Stimulated activated CD8-positive, alpha-beta memory T cell treated with anti-CD3 and anti-CD28 coated beads, Interleukin-2, amount 100 ng/mL, for 1 hour (primary cell): Measurements from ENCODE around the gene EFCAB5.
"Not testable (repeated sequence)": the region's sequence is repeated elsewhere in the genome, so short reads cannot be mapped to it uniquely, and the experiment has no call there.

Source experiments
- DNase-seq, 2 donors: peaks; one replicate each; pipeline ENCODE4 v3.0.0-alpha.2; 2020; ENCODE audit warnings: low read depth in 2 of 2

EFCAB5 gene

DNA sequence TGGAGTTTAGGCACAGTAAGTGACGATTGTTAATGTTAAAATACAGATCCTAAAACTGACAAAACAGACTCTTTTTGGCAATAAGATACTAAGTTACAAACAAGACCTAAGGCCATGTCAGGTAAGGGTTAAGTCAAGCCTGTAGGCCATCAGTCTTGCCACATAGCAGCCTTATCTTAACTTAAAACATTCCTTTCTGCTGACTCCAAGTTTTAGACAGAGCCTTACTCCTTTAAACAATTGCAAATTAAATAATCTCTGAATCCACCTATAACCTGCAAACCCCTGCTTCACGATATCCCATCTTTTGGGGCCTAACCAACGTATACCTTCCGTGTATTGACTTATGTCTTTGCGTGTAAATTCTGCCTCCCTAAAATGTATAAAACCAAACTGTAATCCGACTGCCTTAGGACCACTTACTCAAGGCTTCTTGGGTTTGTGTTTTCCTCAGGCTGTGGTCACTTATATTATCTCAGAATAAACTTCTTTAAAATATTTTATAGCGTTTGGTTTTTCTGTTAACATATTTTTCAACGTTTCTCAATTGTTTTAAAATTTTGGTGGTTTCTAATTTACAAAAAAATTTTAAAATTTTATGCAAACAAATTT lies 64.4 kb downstream of the EFCAB5 start:
- DNase-seq = no peak

DNA sequence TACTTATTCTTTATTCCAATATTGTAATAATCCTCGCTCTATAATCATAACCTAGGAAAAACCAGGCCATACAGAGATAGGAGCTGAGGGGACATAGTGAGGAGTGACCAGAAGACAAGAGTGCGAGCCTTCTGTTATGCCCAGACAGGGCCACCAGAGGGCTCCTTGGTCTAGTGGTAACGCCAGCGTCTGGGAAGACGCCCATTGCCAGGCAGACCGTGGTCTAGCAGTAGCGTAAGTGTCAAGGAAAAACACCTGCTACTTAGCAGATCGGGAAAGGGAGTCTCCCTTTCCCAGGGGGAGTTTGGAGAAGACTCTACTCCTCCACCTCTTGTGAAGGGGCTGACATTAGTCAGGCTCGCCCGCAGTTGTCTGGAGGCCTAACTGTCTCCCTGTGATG lies 70.5 kb downstream of the EFCAB5 start:
- not testable (repeated sequence) for DNase-seq

DNA sequence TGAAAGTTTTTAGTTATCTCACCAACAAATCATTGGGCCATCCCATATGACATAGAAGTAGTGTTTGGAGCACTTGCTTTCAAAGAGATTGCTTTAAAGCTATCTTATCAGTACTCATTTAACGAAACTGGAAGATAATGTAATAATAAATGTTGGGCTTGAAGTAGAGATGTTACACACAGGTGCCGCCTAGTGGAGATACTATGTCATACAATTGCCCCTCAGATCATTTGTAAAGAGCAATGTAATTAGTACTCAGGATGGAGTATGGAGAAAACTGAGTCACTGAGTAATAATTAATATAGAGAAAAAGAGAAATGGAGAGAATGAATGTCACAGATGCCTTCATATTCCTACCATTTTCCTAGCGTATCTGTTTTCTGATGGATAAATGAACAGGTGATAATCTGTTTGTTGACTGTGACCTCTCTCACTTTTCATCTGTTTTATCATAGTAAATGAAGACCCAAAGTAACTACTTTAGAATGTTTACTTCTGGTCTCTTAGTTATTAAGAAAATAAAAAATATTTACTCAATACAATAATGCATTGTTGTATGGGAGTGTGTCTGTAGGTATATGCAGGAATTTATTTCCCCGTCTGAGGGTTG lies 80.4 kb downstream of the EFCAB5 start:
- no peak for DNase-seq

DNA sequence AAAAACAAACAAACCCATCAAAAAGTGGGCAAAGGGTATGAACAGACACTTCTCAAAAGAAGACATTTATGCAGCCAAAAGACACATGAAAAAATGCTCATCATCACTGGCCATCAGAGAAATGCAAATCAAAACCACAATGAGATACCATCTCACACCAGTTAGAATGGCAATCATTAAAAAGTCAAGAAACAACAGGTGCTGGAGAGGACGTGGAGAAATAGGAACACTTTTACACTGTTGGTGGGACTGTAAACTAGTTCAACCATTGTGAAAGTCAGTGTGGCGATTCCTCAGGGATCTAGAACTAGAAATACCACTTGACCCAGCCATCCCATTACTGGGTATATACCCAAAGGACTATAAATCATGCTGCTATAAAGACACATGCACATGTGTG lies 83.9 kb downstream of the EFCAB5 start:
- not testable (repeated sequence) for DNase-seq

DNA sequence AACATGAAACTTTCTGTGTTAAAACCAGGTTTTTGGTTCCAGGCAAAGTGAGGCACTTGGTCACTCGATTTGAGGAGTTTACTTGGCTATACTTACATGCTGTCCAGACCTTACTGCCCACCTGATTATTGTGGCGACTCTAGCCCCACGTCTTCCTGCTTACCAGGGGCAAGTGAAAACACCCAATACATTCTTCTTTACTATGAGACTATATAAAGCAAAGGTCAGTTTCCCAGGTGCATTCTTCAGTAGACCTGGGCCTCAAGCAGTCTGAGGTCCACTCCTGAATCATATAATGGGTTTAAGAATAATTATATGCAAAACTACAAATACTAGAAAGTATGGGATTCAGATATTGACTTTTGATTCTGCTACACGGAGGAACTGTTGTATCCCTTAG lies 86.2 kb downstream of the EFCAB5 start:
- no peak for DNase-seq

DNA sequence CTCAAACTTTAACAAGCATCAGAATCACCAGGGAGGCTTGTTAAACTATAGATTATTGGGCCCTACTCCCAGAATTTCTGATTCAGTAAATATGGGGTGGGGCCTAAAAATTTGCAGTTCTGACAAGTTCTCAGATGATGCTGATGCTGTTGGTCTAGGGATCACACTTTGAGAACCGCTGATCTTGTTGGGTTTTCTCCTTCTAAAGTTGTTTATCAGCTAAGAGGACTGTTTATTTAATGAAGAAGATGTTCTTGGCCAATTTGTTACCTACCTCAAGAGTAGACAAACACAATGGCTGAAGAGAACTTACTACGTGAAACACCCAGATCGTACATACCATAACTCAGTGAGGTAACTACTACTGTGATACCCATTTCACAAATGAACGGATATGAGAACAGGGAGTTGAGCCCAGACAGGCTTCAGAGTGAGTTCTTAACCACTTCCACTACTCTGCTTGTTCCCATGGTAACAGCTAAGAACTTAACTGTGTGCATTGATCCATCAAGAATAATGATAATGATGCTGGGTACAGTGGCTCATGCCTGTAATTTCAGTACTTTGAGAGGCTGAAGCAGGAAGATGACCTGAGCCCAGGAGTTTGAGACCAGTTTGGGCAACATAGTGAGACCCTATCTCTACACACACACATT lies 89.9 kb downstream of the EFCAB5 start:
- DNase-seq = no peak

DNA sequence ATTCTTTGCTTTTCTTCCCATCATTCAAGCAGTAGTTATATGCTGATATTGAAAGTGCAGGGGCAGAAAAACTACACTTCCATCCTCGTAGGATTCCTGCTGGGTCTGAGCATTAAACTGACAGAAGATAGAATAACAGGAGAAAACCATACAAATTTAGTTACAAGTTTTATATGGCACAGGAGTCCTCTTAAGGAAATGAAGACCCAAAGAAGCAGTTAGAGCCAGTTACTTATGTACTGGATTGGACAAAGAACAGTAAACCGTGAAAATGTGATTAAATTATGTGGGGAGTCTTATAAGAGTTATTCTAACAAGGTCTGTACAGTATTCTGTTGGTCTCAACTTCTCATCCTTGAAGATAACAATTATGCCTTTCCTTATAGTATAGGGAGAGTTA lies 93.9 kb downstream of the EFCAB5 start:
- DNase-seq = no peak

DNA sequence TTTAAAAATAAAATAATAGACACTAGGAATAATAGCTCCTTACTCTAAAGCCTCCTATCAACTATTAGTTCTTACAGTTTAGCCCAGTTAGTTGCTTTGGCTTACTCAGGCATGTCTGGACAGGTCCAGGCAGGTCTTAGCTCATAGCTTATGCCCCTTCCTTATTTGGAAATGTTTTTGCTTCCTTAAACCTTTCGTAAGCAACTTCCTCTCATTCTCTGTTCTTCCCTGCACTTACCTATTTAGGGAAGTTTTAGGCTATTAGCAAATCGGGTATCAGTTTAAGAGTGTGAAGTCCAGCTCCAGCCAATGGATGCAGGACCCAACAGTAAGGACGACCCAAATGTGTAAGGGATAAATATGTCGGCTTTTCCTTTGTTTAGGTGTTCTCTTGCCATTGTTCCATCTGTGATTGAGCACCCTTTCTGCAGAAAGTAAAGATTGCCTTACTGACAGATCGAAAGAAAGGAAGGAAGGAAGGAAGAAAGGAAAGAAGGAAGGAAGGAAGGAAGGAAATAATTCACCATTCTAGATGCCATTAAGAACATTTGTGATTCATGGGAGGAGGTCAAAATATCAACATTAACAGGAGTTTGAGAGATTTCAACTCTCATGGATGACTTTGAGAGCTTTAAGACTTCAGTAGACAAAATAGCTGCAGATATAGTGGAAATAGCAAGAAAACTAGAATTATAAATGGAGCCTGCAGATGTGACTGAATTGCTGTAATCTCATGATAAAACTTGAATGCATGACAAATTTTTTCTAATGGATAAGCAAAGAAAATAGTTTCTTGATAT lies 99.5 kb downstream of the EFCAB5 start:
- not testable (repeated sequence) for DNase-seq

DNA sequence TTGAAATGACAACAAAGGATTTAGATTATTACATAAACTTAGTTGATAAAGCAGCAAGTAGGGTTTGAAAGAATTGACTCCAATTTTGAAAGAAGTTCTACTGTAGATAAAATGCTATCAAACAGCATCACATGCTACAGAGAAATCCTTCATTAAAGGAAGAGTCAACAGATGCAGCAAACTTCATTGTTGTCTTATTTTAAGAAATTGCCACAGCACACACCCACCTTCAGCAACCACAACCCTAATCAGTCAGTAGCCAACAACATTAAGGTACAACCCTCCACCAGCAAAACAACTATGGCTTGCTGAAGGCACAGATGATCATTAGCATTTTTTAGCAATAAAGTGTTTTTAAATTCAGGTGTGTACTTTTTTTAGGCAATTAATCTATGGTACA lies 100.1 kb downstream of the EFCAB5 start:
- DNase-seq = no peak

DNA sequence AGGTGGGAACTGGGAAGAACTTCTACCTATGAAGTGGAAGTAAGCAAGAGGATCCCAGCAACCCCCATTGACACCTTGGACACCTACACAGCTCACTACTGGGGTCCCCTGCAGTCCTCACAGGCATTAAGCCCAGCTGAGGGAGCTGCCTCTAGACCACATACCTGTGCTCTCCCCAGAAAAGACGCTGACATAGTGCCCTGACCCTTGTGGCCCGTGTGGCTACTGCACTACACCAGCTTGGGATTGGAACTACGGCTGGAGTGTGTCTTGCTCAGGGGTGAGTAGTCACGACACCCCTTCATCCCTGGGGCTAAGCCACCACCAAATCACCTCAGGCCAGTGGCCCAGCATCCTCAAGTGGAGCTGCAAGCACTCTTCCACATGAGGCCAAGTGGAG lies 120.9 kb downstream of the EFCAB5 start:
- no peak for DNase-seq

DNA sequence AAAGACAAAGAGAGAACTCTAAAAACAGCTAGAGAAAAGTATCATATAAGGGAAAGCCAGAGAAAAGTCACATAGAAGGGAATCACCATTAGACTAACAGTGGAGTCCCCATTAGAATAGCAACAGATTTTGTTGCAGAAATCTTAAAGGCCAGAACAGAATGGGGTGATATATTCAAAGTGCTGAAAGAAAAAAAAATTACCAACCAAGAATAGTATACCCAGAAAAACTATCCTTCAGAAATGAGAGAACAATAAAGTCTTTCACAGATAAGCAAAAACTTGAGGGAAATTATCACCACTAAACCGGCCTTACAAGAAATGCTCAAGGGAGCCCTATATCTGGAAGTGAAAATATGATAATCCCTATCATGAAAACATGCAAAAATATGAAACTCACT lies 123.3 kb downstream of the EFCAB5 start:
- no peak for DNase-seq

DNA sequence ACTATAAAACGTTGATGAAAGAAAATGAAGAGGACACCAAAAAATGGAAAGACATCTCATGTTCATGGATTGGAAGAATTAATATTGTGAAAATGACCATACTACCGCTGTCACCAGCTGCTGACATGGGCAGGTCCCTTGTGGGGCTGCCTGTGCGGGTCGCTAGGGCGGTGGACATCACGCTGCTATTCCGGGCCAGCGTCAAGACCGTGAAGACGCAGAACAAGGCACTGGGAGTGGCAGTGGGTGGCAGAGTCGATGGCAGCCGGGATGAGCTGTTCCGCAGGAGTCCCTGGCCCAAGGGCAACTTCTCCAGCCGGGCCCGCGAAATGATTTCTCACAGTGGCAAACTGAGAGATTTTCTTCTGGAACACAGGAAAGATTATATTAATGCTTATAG lies 127.0 kb downstream of the EFCAB5 start:
- no peak for DNase-seq

DNA sequence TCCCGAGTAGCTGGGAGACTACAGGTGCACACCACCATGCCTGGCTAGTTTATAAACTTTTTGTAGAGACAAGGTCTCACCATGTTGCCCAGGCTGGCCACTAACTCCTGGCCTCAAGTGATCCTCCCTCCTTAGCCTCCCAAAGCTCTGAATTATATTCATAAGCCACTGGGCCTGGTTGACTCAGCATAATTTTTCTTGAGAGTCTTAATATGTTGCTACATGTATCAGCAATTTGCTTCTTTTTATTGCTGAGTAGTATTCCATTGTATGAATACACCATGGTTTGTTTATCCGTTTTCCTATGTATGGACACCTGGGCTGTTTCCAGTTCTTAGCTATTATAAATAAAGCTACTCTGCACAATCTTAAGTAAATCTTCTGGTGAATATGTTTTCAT lies 132.8 kb downstream of the EFCAB5 start:
- DNase-seq = no peak

DNA sequence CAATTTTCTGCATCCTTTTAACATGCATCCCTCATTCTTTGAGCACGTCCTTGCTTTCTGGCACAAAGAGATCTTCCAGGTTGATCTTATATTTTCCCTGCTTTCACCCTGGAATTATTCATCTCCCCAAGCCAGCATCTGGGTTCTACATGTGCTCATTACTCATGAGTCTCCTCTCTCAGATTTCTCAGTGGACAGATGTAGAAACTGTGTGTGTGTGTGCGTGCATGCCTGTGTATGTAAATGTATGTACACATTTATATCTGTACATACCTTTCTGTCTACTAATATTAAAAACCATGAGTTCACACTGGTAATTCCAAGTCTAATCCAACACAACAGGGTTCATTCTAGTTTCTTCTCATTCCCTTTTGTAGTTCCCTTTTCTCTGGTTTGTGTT lies 133.3 kb downstream of the EFCAB5 start:
- DNase-seq = no peak

DNA sequence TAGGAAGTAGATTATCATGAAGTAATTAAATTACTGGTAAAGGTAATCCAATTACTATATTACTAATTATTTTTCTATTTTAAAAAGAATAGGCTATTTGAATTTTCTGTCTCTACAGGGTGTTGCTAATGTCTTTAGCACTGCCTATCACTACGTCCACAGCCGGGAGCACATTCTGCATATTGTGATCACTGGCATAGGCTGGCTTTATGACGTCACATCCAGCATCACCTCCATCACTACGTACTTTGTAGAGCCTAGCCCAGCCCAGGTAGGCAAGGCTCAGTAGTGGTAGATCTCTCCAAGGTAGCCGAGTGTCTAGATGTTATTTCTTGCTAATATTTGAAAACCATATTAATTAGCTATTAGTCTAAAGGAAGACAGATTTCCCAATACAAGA lies 141.3 kb downstream of the EFCAB5 start:
- DNase-seq = no peak

DNA sequence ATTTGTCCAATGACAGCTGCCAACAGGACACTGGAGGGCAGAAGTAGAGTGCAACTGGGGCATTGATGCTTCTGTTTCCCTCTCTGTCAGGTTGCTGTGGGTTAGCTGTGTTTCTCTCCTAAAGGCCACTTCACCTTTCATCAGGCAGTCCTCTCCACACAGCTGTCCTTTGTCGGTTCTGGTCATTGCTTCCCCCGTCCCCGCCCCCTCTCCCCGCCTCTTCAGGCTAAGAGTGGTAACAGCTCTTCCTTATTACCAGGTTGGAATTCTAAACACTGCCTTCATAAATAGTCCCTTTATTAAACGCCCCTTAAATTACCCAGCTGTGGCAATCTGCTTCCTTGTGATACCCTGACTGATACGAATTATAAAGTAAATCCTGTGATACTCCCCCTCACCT lies 143.4 kb downstream of the EFCAB5 start:
- no peak for DNase-seq

DNA sequence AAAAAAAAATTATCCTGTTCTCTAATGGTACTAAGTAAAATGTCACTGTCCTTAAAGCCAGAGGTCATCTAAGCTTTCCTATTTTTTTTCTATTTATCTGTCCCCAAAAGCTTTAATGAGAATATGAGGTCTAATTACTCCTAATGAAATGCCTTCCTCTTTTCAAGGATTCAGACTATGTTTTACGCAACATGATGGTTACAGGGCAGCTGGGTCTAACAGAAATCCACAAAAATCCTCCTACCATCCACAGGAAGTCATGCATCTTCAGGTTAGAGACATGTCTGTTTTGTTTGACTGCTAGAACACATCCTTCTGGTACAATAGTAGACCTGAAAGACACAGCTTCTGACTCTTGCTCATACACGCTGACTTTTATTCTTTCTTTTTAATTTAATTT lies 145.5 kb downstream of the EFCAB5 start:
- no peak for DNase-seq

DNA sequence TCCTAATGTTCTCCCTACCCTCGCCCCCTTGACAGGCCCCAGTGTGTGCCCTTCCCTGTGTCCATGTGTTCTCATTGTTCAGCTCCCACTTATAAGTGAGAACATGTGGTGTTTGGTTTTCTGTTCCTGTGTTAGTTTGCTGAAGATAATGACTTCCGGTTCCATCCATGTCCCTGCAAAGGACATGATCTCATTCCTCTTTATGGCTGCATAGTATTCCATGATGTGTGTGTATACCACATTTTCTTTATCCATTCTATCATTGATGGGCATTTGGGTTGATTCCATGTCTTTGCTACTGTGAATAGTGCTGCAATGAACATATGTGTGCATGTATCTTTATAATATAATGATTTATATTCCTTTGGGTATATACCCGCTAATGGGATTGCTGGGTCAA lies 146.0 kb downstream of the EFCAB5 start:
- not testable (repeated sequence) for DNase-seq

DNA sequence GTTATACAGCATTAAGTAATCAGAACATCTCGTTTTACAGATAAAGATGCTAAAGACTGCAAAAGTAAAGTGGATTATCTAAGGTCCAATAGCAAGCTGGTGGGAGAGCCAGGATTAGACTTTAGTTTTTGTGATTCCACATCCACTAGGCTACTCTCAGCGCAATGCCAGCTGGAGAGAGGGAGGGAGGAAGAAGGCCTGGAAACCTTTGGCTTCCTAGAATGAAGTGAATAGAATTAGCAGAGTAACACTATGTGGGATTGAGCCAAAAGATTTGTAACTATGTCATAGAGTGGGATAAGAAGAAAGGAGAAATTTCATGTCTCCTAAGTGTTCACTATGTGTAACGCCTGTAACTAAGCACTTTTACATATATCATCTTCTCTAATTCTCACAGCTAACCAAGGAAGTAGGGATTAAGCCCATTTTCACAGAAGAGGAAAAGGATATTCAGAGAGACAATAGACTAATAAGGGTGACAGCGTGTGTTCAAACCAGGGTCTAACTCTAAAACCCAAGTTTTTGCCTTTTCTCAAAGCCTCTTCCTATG lies 149.8 kb downstream of the EFCAB5 start:
- DNase-seq = no peak

DNA sequence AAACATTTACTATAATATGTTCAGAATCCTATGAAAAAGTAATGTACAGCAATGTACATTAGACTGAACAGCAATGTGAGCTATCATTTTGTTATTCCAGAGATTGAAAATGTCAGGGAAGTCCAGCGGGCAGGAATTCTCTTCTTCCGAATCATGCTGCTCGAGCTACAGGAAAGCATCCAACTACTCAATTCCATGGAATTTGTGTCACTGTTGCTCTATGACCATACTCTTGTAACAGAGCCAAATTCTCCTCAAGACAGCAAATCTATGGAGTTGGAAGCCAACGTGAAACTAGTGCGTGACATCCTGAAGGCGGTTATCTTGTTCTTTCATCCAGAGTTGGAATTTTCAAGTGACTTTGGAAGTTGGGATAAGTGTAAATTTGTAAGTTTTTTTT lies 150.3 kb downstream of the EFCAB5 start:
- no peak for DNase-seq

DNA sequence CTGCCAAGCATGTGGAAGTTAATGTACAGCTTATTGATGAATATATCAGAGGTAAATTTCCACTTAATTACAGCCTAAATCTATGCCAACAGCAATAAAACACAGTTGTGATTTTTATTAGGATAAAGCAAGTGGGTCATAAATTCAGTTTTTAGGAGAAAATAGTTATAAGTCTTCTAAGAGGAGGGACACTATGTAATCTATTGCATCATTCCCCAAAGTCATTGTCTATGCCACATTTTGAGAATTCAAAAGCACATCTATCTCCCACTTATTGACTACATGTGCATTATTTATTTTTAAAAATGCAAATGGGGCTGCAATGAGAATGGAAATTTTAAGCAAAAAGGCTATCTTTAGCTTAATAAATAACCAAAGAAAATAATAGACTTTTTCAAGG lies 151.5 kb downstream of the EFCAB5 start:
- no peak for DNase-seq

DNA sequence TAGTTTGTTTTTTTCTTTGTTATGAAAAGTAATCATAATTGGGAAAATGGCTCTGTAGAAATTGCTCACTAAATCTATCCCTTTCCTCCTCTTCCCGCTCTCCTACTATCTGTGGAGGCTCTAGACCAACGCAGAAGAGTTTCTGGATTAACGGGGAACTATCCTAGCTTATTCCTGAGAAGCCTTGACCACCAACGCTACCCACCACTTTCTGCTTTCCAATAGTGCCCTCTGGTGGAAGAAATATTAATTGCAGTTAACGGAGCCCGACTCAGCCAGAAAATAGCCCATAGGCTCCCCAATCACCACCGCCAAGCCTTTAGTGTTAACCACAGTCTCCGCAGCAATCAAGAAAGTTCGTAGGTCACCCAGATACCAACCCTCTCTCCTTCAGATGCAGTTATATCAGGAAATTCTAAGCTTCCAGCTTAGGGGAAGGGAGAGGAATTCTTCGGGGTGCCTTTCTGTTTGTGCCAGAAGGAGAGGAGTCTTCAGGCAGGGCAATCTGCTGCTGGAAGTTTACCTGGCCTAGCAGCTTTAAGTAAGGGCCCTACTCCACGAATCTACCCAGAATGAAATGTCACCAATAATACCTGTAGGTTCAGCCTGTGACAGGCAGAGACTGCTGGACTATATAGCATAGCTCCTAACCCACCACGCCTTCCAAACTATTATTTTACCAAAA lies 152.2 kb downstream of the EFCAB5 start:
- DNase-seq = peak in 1 of 2 donors; percentile 11
